CD8-positive, alpha-beta memory T cell (primary cell): ENCODE measurements around the gene BEST2. TPM values are rescaled to one million over a fixed set of nuclear protein-coding genes. Genes with fewer than 3 reads are reported as not detected.

Experiments used
- CTCF ChIA-PET: fragments of 350-600 bp; sonication (Branson Sonifier 250); formaldehyde crosslinking; loops from one replicate; lab custom pipeline; 2021; ENCODE audit warnings: antibody characterized with exemption; lab: Charles Lee
- POLR2A ChIA-PET: fragments of 350-600 bp; sonication (Branson Sonifier 250); formaldehyde crosslinking; loops from one replicate; lab custom pipeline; 2021; ENCODE audit warnings: antibody characterized with exemption; lab: Charles Lee
- DNase-seq, 5 donors: peaks; one replicate each; pipeline versions ENCODE4 v3.0.0 to v3.0.0-alpha.2; 2020 to 2022; ENCODE audit warnings: mixed read lengths in 1 of 5
- H3K27ac ChIP-seq: one replicate; pipeline ENCODE4 v1.7.0; 2013; ENCODE audit warnings: low read depth, mild to moderate bottlenecking, low read length, moderate library complexity
- H3K27me3 ChIP-seq: 2 replicates; pipeline ENCODE4 v1.7.0; 2013; ENCODE audit warnings: low read length, mild to moderate bottlenecking; ENCODE audit not compliant: insufficient read depth, poor library complexity, severe bottlenecking
- H3K36me3 ChIP-seq: 2 replicates; pipeline ENCODE4 v1.7.0; 2013; ENCODE audit warnings: mild to moderate bottlenecking, low read length, moderate library complexity; ENCODE audit not compliant: insufficient read depth
- H3K4me1 ChIP-seq: 2 replicates; pipeline ENCODE4 v1.7.0; 2013; ENCODE audit warnings: mild to moderate bottlenecking, low read length, moderate library complexity; ENCODE audit not compliant: insufficient read depth
- H3K4me3 ChIP-seq: 2 replicates; pipeline ENCODE4 v1.7.0; 2013; ENCODE audit warnings: mild to moderate bottlenecking, low read length
- H3K9me3 ChIP-seq: 2 replicates; pipeline ENCODE4 v1.7.0; 2013; ENCODE audit warnings: mild to moderate bottlenecking, low read length
- H3K27ac Mint-ChIP-seq, 8 donors: one replicate each; pipeline ENCODE4 v1.8.0; 2020 to 2021; ENCODE audit warnings: mixed read lengths in 8 of 8, mild to moderate bottlenecking in 6 of 8, inconsistent platforms in 3 of 8, moderate library complexity in 3 of 8
- H3K27me3 Mint-ChIP-seq, 2 donors: one replicate each; pipeline ENCODE4 v1.8.0; 2020 to 2021; ENCODE audit warnings: mixed read lengths in 2 of 2, mild to moderate bottlenecking in 1 of 2, moderate library complexity in 1 of 2
- H3K36me3 Mint-ChIP-seq, 3 donors: one replicate each; pipeline ENCODE4 v1.8.0; 2020 to 2021; ENCODE audit warnings: mixed read lengths in 3 of 3, inconsistent platforms in 1 of 3, mild to moderate bottlenecking in 1 of 3
- H3K4me1 Mint-ChIP-seq, 3 donors: one replicate each; pipeline ENCODE4 v1.8.0; 2020 to 2021; ENCODE audit warnings: mixed read lengths in 3 of 3, inconsistent platforms in 1 of 3, mild to moderate bottlenecking in 1 of 3
- H3K4me3 Mint-ChIP-seq, 7 donors: one replicate each; pipeline ENCODE4 v1.8.0; 2020 to 2021; ENCODE audit warnings: mixed read lengths in 7 of 7, mild to moderate bottlenecking in 6 of 7, moderate library complexity in 4 of 7, inconsistent platforms in 2 of 7
- H3K9me3 Mint-ChIP-seq, 5 donors: one replicate each; pipeline ENCODE4 v1.8.0; 2020 to 2022; ENCODE audit warnings: mixed read lengths in 5 of 5, mild to moderate bottlenecking in 3 of 5, moderate library complexity in 2 of 5, inconsistent platforms in 1 of 5
- polyA plus RNA-seq: library from polyadenylated mRNA; unstranded; fragments of 300-500 nt; fragmentation: Illumina TruSeq; gene quantifications from one replicate; pipeline ENCODE4 v1.2.3, GENCODE V29; 2021
- total RNA-seq, 2 experiments: library from RNA; stranded (reverse); gene quantifications; one replicate each; pipeline ENCODE4 v1.2.3, GENCODE V29; 2021

BEST2 gene
- total and polyA plus RNA-seq, 3 experiments from 2014 or later: not detected

GRCh38 chr19:12778905-12779161 lies 27.2 kb downstream of the BEST2 start:
- ChIA-PET CTCF (interaction anchor here (0.9 to 16.3 kb wide), 5 partner anchors 9 to 107 kb away, joined by 4 to 483 read pairs (median 35); partner anchors contain the start of genes JUNB, PRDX2 and THSD8), POLR2A (interaction anchor here (0.6 to 3.6 kb wide), 3 partner anchors 10 to 164 kb away, joined by 4 to 167 read pairs (median 10); partner anchors contain the start of gene JUNB)
- H3K9me3 ChIP-seq: no peaks in the 10 kb centered on the region
- Mint-ChIP-seq H3K4me1 (peaks cover 32 to 46% (median 34%) of the 10 kb centered on the region in 3 donors), H3K27me3 (peaks cover 0 to 2% of the 10 kb centered on the region in 2 donors), H3K36me3 (peaks cover 0 to 1% (median 0%) of the 10 kb centered on the region in 3 donors), H3K27ac (peak overlapping the region; percentile 78 to 98 (median 94)), H3K9me3 (no peaks in the 10 kb centered on the region), H3K4me3 (peak overlapping the region; percentile 81 to 94 (median 85))
- H3K27me3 ChIP-seq: no peaks in the 10 kb centered on the region
- H3K27ac ChIP-seq: peak overlapping the region; percentile 61
- no peak for DNase-seq
- no peaks in the 10 kb centered on the region for H3K36me3 ChIP-seq
- peak overlapping the region; percentile 92 for H3K4me3 ChIP-seq
- peaks cover 51% of the 10 kb centered on the region for H3K4me1 ChIP-seq

GRCh38 chr19:12779162-12779993 lies 27.8 kb downstream of the BEST2 start:
- no peak for DNase-seq
- CTCF ChIA-PET: interaction anchor here (0.9 to 16.3 kb wide), 5 partner anchors 8 to 107 kb away, joined by 4 to 483 read pairs (median 35); partner anchors contain the start of genes JUNB, PRDX2 and THSD8
- Histone ChIP-seq H3K4me1 (peaks cover 57% of the 10 kb centered on the region), H3K27ac (peak overlapping the region; percentile 61), H3K27me3 (no peaks in the 10 kb centered on the region), H3K9me3 (no peaks in the 10 kb centered on the region), H3K36me3 (no peaks in the 10 kb centered on the region), H3K4me3 (peak overlapping the region; percentile 92)
- peak overlapping the region; percentile 37 to 86 (median 59) for H3K4me3 Mint-ChIP-seq
- POLR2A ChIA-PET: interaction anchor here (3.6 kb wide), 1 partner anchor 15 kb away, joined by 167 read pairs; the partner anchor contains the start of gene JUNB
- peaks cover 0 to 1% (median 0%) of the 10 kb centered on the region in 3 donors for H3K36me3 Mint-ChIP-seq
- H3K27me3 Mint-ChIP-seq: peaks cover 0 to 2% of the 10 kb centered on the region in 2 donors
- H3K9me3 Mint-ChIP-seq: no peaks in the 10 kb centered on the region
- peak overlapping the region; percentile 39 to 98 (median 83) for H3K27ac Mint-ChIP-seq
- H3K4me1 Mint-ChIP-seq: peaks cover 32 to 45% (median 34%) of the 10 kb centered on the region in 3 donors

GRCh38 chr19:12782174-12782423 lies 30.5 kb downstream of the BEST2 start:
- CTCF ChIA-PET: interaction anchor here (1.6 to 16.3 kb wide), 2 partner anchors 15 to 16 kb away, joined by 6 to 483 read pairs; partner anchors contain the start of genes JUNB, PRDX2 and THSD8
- peaks cover 70% of the 10 kb centered on the region for H3K4me1 ChIP-seq
- Mint-ChIP-seq H3K4me1 (peaks cover 31 to 43% (median 32%) of the 10 kb centered on the region in 3 donors), H3K36me3 (peaks cover 0 to 1% (median 0%) of the 10 kb centered on the region in 3 donors), H3K27ac (peak overlapping the region in 7 of 8 donors; percentile 96 to 100 (median 98)), H3K27me3 (peaks cover 0 to 2% of the 10 kb centered on the region in 2 donors), H3K4me3 (peak overlapping the region; percentile 77 to 93 (median 85)), H3K9me3 (no peaks in the 10 kb centered on the region)
- H3K4me3 ChIP-seq: peak overlapping the region; percentile 55
- no peaks in the 10 kb centered on the region for H3K27me3 ChIP-seq
- no peaks in the 10 kb centered on the region for H3K9me3 ChIP-seq
- DNase-seq: peak in 1 of 5 donors; percentile 98
- H3K36me3 ChIP-seq: no peaks in the 10 kb centered on the region
- POLR2A ChIA-PET: interaction anchor here (0.5 to 2.7 kb wide), 7 partner anchors 10 to 231 kb away, joined by 3 to 140 read pairs (median 3); partner anchors contain the start of gene JUNB
- H3K27ac ChIP-seq: peak overlapping the region; percentile 84

GRCh38 chr19:12782424-12783290 lies 31.1 kb downstream of the BEST2 start:
- peaks cover 26 to 38% (median 28%) of the 10 kb centered on the region in 3 donors for H3K4me1 Mint-ChIP-seq
- Histone ChIP-seq H3K27ac (peak overlapping the region; percentile 84), H3K4me3 (peak overlapping the region; percentile 64), H3K36me3 (no peaks in the 10 kb centered on the region), H3K27me3 (no peaks in the 10 kb centered on the region), H3K9me3 (no peaks in the 10 kb centered on the region), H3K4me1 (peaks cover 66% of the 10 kb centered on the region)
- peaks cover 0 to 2% of the 10 kb centered on the region in 2 donors for H3K27me3 Mint-ChIP-seq
- DNase-seq: peak in 4 of 5 donors; percentile 92 to 99 (median 95)
- ChIA-PET CTCF (interaction anchor here (1.1 to 16.3 kb wide), 3 partner anchors 8 to 17 kb away, joined by 3 to 483 read pairs (median 6); partner anchors contain the start of genes JUNB, PRDX2 and THSD8), POLR2A (interaction anchor here (0.5 to 2.7 kb wide), 8 partner anchors 9 to 232 kb away, joined by 3 to 140 read pairs (median 3); partner anchors contain the start of genes JUNB and THSD8)
- peaks cover 0 to 1% (median 0%) of the 10 kb centered on the region in 3 donors for H3K36me3 Mint-ChIP-seq
- peak overlapping the region in 7 of 8 donors; percentile 96 to 100 (median 98) for H3K27ac Mint-ChIP-seq
- H3K9me3 Mint-ChIP-seq: no peaks in the 10 kb centered on the region
- peak overlapping the region; percentile 77 to 93 (median 85) for H3K4me3 Mint-ChIP-seq

DNA sequence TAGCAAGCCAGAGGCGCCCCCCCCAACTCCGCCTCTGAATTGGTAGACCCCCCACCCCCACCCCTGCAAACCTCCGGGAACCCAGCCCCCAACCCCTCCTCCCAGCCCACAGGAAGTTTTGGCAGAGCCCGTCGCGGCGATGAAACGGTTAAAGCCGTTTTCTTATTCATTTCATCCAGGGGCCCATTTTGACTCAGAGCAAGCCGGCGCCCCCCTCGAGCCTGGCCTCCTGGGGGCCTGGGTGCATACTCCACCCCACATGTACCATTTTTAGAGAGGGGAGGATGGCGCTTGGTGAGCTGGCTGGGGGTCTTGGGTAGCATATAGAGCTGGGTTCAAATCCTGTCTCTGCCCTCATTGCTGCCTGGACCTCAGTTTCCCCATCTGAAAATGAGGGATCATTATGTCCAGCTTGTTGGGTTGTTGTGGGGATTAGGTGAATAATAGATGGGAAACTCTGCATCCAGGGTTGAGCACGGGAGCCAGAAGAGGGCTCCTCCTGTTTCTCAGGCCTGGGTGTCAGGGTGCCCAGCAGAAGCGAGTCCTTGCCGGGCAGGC lies 31.8 kb downstream of the BEST2 start:
- H3K9me3 ChIP-seq: no peaks in the 10 kb centered on the region
- H3K27me3 ChIP-seq: no peaks in the 10 kb centered on the region
- Mint-ChIP-seq H3K27ac (peak overlapping the region in 5 of 8 donors; percentile 89 to 98 (median 96)), H3K4me1 (peaks cover 23 to 35% (median 26%) of the 10 kb centered on the region in 3 donors), H3K36me3 (peaks cover 0 to 1% (median 0%) of the 10 kb centered on the region in 3 donors), H3K9me3 (no peaks in the 10 kb centered on the region), H3K27me3 (peaks cover 0 to 2% of the 10 kb centered on the region in 2 donors), H3K4me3 (peak overlapping the region in 6 of 7 donors; percentile 61 to 87 (median 72))
- ChIA-PET CTCF (interaction anchor here (1.1 to 16.3 kb wide), 3 partner anchors 9 to 17 kb away, joined by 3 to 483 read pairs (median 4); partner anchors contain the start of genes JUNB, PRDX2 and THSD8), POLR2A (interaction anchor here (0.7 to 2.7 kb wide), 3 partner anchors 9 to 13 kb away, joined by 4 to 140 read pairs (median 17); partner anchors contain the start of gene JUNB)
- H3K4me3 ChIP-seq: no peak overlapping the region
- peak overlapping the region; percentile 84 for H3K27ac ChIP-seq
- no peaks in the 10 kb centered on the region for H3K36me3 ChIP-seq
- peaks cover 63% of the 10 kb centered on the region for H3K4me1 ChIP-seq
- peak in 2 of 5 donors; percentile 46 to 63 for DNase-seq

DNA sequence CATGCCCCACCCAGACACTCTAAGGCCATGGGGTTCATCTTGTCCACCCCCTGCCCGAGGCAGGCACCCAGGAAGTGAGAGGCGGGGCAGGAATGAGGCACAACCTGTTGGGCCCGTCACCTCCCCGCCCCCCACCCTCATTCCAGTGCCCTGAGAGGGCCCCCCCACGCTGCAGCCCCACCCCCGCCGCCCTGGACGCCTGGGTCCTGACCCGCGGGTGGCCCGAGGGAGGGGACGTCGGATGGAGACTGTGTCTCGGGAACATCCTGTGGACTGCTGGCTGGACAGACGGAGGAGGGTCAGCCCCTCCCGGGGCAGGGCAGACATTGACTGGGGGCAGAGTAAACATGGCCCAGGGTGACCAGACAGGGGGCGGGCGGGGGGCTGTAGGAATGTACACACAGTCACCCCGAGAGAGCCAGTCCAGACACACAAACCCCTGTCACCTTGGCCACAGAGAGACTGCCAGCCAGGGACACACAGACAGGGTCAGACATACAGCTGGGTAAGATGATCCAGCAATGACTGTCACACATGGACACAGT lies 32.3 kb downstream of the BEST2 start:
- H3K27ac ChIP-seq: peak overlapping the region; percentile 84
- peaks cover 0 to 1% (median 0%) of the 10 kb centered on the region in 3 donors for H3K36me3 Mint-ChIP-seq
- no peak overlapping the region for H3K4me3 ChIP-seq
- no peaks in the 10 kb centered on the region for H3K27me3 ChIP-seq
- no peaks in the 10 kb centered on the region for H3K36me3 ChIP-seq
- H3K27me3 Mint-ChIP-seq: peaks cover 0 to 2% of the 10 kb centered on the region in 2 donors
- peak overlapping the region in 6 of 7 donors; percentile 61 to 87 (median 72) for H3K4me3 Mint-ChIP-seq
- peaks cover 20 to 36% (median 24%) of the 10 kb centered on the region in 3 donors for H3K4me1 Mint-ChIP-seq
- peak in 1 of 5 donors; percentile 60 for DNase-seq
- ChIA-PET POLR2A (interaction anchor here (0.7 to 2.7 kb wide), 2 partner anchors 8 to 12 kb away, joined by 4 to 140 read pairs; partner anchors contain the start of gene JUNB), CTCF (interaction anchor here (1.3 to 16.3 kb wide), 2 partner anchors 13 to 18 kb away, joined by 4 to 483 read pairs; partner anchors contain the start of genes JUNB, PRDX2 and THSD8)
- peak overlapping the region in 5 of 8 donors; percentile 89 to 98 (median 96) for H3K27ac Mint-ChIP-seq
- H3K9me3 Mint-ChIP-seq: no peaks in the 10 kb centered on the region
- no peaks in the 10 kb centered on the region for H3K9me3 ChIP-seq
- peaks cover 63% of the 10 kb centered on the region for H3K4me1 ChIP-seq
